GM12873 (cell line): ENCODE results near the gene PCBD2.

Experiments used
- TF ChIP-seq, protein P1 (sequence below): IDR thresholded peaks from 2 replicates; pipeline ENCODE4 v1.5.1; 2012; ENCODE audit warnings: low read depth, mild to moderate bottlenecking, moderate library complexity, low read length, control low read depth; ENCODE audit not compliant: insufficient read depth; ENCODE audit errors: missing control alignments

Gene PCBD2

DNA sequence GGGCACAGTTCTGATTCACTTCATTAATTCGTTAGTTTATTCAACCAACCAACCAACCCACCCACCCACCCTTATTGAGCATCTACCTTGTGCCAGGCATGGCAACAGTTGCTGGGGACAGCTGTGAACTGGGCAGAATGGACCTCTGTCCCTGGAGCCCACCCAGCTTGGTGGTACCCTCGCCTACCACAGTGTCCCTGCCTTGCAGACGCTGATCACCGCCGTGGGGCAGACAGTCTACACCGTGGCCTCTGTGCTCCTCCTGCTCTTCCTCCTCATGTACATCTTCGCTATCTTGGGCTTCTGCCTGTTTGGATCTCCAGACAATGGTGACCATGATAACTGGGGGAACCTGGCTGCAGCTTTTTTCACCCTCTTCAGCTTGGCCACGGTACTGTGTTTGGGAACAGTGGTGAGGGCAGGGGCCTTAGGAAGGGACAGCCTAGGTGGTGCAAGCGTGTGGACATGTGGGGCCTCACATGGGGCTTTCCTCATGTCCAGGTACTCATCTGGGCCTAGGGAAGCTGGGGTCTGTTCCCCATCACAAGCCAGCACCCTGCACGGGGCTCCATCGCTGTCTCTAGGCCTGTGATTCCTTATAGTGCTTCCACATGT lies 102.9 kb downstream of the PCBD2 start:
- TF ChIP-seq, protein P1, sequence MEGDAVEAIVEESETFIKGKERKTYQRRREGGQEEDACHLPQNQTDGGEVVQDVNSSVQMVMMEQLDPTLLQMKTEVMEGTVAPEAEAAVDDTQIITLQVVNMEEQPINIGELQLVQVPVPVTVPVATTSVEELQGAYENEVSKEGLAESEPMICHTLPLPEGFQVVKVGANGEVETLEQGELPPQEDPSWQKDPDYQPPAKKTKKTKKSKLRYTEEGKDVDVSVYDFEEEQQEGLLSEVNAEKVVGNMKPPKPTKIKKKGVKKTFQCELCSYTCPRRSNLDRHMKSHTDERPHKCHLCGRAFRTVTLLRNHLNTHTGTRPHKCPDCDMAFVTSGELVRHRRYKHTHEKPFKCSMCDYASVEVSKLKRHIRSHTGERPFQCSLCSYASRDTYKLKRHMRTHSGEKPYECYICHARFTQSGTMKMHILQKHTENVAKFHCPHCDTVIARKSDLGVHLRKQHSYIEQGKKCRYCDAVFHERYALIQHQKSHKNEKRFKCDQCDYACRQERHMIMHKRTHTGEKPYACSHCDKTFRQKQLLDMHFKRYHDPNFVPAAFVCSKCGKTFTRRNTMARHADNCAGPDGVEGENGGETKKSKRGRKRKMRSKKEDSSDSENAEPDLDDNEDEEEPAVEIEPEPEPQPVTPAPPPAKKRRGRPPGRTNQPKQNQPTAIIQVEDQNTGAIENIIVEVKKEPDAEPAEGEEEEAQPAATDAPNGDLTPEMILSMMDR, result no peak

DNA sequence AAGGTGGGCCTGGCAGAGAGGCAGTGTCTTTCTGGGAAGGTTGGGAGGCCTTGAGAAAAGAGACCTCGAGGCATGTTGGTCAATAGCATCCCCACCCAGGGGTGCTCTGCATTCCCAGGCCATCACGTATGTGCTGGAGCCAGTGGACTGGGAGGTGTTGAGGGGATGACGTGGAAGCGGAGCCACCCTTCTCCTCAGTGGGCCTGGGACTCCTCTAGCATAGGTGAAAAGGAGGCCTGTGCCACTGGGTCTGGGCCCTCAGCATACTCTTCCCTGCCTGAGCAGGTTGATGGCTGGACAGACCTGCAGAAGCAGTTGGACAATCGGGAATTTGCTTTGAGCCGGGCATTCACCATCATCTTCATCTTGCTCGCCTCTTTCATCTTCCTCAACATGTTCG lies 103.6 kb downstream of the PCBD2 start:
- TF ChIP-seq, protein P1, result no peak

DNA sequence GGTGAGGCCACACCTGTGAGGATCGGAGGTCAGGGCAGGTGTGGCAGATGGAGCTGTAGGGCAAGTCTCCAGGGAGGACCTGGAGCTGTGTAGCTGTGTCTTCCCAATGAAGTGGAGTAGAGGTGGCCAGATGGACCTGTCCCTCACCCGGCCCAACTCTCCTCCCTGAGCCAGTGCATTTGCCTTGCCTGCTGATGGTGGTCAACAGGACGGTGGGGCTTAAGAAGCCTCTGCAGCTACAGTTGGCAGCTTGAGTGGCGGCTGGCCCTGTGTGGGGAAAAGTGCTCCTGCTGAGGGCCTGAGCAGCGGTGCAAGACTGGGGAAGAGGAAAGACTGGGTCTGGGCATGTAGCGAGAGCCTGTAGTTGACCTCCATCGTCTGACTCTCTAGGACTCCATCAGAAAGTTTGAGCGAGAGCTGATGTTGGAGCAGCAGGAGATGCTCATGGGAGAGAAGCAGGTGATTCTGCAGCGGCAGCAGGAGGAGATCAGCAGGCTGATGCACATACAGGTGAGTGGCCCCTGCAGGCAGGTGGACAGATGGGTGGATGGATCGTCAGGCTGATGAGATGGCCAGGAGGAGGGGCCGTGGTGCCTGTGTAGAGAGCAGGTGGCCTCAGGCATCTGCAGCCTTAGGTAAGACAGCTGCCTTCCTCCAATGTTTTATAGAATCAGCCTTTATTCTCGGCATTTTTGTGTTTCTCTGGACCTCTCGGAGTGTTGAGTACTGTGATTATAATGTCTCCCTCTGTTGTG lies 104.2 kb downstream of the PCBD2 start:
- TF ChIP-seq, protein P1, result no peak

DNA sequence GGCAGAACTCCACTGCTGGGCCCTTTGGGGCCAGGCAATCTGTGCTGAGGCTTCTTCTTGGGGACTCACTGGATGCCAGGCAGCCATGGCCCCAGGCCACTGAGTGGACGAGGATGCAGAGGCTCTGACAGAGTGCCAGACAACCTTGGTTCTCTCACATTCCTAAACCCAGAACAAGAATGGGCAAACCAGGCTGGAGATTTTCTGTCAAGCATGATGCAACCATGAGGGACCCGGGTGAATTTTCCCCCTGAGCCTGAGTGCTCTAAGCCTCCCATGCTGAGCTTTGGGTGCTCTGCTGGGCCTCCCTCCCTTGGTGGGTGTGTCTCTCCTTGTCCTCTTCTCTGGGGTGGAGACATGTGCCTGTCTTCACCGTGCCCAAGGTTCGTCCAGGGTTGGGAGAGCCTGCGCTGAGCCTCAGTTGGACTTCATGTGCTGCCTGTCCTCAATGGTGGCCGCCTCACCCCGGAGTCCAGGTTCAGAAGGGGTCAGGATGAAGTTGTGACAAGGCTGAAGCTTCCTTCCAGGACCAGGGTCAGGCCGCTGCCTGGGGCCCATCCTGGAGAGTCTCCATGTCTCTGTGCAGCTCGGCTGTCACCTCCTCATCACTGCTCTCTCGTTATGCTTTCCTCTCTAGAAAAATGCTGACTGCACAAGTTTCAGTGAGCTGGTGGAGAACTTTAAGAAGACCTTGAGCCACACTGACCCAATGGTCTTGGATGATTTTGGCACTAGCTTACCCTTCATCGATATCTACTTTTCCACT lies 105.0 kb downstream of the PCBD2 start:
- TF ChIP-seq, protein P1, result no peak

DNA sequence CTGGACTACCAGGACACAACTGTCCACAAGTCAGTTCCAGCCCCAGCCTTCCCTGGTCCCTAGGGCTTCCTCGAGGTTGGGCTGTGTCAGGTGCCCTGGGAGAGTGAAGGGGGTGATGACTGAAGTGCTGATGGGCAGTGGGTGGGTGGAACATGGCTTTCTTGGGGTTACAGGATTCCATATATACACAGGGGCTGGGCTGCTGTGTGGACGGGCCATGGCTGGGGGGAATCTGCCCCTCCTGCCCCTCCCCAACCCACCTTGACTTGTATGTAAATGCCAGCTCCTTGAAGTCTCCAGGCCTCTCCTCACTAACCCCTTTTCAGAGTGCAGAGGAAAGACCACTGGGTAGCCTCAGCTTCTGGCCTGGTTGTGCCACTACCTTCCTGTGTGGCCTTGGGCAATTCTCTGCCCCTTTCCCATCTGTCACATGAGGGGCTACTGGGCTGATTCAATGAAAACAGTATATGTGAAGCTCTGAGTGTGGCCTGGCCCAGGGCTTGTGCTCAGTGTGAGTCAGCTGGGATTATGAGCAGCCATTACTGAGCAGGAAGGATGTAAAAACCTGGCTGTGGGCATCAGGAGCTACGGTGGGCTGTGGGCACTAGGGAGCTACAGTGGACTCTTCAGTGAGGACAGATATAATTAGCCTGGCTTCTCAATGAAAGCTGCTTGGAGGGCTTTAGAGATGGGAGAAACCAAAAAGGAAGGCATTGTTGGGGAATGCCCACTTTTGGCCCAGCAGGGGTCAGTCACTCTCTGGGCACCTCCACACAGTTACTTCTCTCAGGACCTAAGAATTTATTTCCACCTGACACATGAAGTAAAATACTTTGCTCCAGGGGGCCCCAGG lies 105.8 kb downstream of the PCBD2 start:
- TF ChIP-seq, protein P1, result peak; percentile 19

DNA sequence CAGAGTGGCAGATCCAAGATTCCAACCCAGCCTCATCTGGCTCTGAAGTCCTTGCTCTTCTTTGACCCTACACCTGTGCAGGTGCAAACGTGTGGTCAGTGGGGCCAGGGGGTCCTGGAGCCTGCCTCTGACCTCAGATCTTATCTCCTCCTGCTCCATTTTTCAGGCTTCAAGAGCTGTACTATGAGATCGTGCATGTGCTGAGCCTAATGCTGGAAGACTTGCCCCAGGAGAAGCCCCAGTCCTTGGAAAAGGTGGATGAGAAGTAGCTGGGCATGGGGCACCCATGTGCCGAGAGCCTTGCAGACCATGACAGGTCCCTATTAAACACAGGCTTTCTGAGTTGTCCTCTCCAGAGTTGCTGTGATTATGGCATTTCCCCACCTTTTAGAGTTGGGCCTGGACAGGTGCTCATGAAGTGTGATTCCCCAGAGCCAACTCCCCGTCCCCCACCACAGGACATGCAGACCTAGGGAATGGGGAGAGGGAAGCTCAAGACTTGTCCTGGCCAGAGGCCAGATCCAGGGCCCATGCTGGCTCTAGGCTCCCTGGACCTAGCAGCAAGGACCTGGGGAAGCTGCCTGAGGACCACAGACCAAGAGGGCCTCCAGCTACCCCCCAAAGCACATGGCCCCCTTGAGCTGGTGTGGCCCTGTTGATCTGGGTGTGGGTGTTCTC lies 106.6 kb downstream of the PCBD2 start:
- TF ChIP-seq, protein P1, result no peak
